CD4-positive, CD25-positive, alpha-beta regulatory T cell (primary cell): ENCODE measurements around the gene DGKZ. TPM values are rescaled to one million over a fixed set of nuclear protein-coding genes. Genes with fewer than 3 reads are reported as not detected.

Source experiments
- ATAC-seq, 2 donors: fragments of 150-1000 bp; cut with Tn5 transposase; one replicate each; pipeline ENCODE4 v1.10.0; 2021; ENCODE audit warnings: low read depth in 2 of 2, moderate number of reproducible peaks in 2 of 2, moderate library complexity in 1 of 2
- DNase-seq, 3 donors: peaks; one replicate each; pipeline versions ENCODE4 v3.0.0 to v3.0.0-alpha.2; 2012 to 2022; ENCODE audit warnings: mixed read lengths in 1 of 3
- H3K27ac ChIP-seq: one replicate; pipeline ENCODE4 v1.7.0; 2013; ENCODE audit warnings: mild to moderate bottlenecking, low read length; ENCODE audit not compliant: insufficient read depth, poor library complexity, severe bottlenecking
- H3K27me3 ChIP-seq: one replicate; pipeline ENCODE4 v1.7.0; 2013; ENCODE audit warnings: low read length; ENCODE audit not compliant: control insufficient read depth, insufficient read depth
- H3K36me3 ChIP-seq: one replicate; pipeline ENCODE4 v1.7.0; 2013; ENCODE audit warnings: mild to moderate bottlenecking, low read length, moderate library complexity; ENCODE audit not compliant: control insufficient read depth, insufficient read depth
- H3K4me1 ChIP-seq: 2 replicates; pipeline ENCODE4 v1.7.0; 2013; ENCODE audit warnings: mild to moderate bottlenecking, low read length; ENCODE audit not compliant: insufficient read depth, control insufficient read depth, poor library complexity, severe bottlenecking
- H3K4me3 ChIP-seq: one replicate; pipeline ENCODE4 v1.7.0; 2013; ENCODE audit warnings: low read depth, mild to moderate bottlenecking, low read length, moderate library complexity
- H3K9me3 ChIP-seq, 2 experiments: 1 replicate in 1 of 2; 2 replicates in 1 of 2; pipeline ENCODE4 v1.7.0; 2013; ENCODE audit warnings: low read length in 2 of 2, mild to moderate bottlenecking in 1 of 2, moderate library complexity in 1 of 2; ENCODE audit not compliant: control insufficient read depth in 2 of 2
- H3K27ac Mint-ChIP-seq, 3 donors: one replicate each; pipeline ENCODE4 v1.8.0; 2020 to 2022; ENCODE audit warnings: mild to moderate bottlenecking in 3 of 3, mixed read lengths in 3 of 3, moderate library complexity in 2 of 3
- H3K27me3 Mint-ChIP-seq: one replicate; pipeline ENCODE4 v1.8.0; 2022; ENCODE audit warnings: mild to moderate bottlenecking, mixed read lengths
- H3K36me3 Mint-ChIP-seq: one replicate; pipeline ENCODE4 v1.8.0; 2020; ENCODE audit warnings: mixed read lengths
- H3K4me1 Mint-ChIP-seq, 4 donors: one replicate each; pipeline ENCODE4 v1.8.0; 2020 to 2022; ENCODE audit warnings: mixed read lengths in 4 of 4, mild to moderate bottlenecking in 1 of 4
- H3K4me3 Mint-ChIP-seq, 4 donors: one replicate each; pipeline ENCODE4 v1.8.0; 2020 to 2022; ENCODE audit warnings: mild to moderate bottlenecking in 4 of 4, mixed read lengths in 4 of 4, moderate library complexity in 3 of 4
- H3K9me3 Mint-ChIP-seq, 7 donors: one replicate each; pipeline ENCODE4 v1.8.0; 2020 to 2022; ENCODE audit warnings: mixed read lengths in 7 of 7, mild to moderate bottlenecking in 3 of 7, moderate library complexity in 2 of 7
- polyA plus RNA-seq, 4 donors: library from polyadenylated mRNA; unstranded; fragments of 300-500 nt; fragmentation: Illumina TruSeq; gene quantifications; one replicate each; pipeline ENCODE4 v1.2.3, GENCODE V29; 2021
- total RNA-seq: library from RNA; stranded (reverse); gene quantifications from one replicate; pipeline ENCODE4 v1.2.3, GENCODE V29; 2022

Gene DGKZ
- total and polyA plus RNA-seq, 5 donors from 2014 or later = 36.6 to 234 (median 46.3) TPM

GRCh38 chr11:46304605-46305179 lies 42.6 kb upstream of the DGKZ start:
- H3K4me3 Mint-ChIP-seq = no peak overlapping the region
- H3K9me3 ChIP-seq = no peaks in the 10 kb centered on the region
- DNase-seq (no peak), ATAC-seq (no peak)
- no peaks in the 10 kb centered on the region for H3K36me3 Mint-ChIP-seq
- H3K36me3 ChIP-seq = no peaks in the 10 kb centered on the region
- H3K4me1 ChIP-seq = peaks cover 4% of the 10 kb centered on the region
- peaks cover 0 to 9% (median 7%) of the 10 kb centered on the region in 4 donors for H3K4me1 Mint-ChIP-seq
- no peak overlapping the region for H3K4me3 ChIP-seq
- no peaks in the 10 kb centered on the region for H3K9me3 Mint-ChIP-seq
- no peak overlapping the region for H3K27ac Mint-ChIP-seq
- no peaks in the 10 kb centered on the region for H3K27me3 ChIP-seq
- H3K27me3 Mint-ChIP-seq = peaks cover 15% of the 10 kb centered on the region
- H3K27ac ChIP-seq = no peak overlapping the region

GRCh38 chr11:46305295-46305694 lies 42.0 kb upstream of the DGKZ start:
- H3K4me1 ChIP-seq = peaks cover 4% of the 10 kb centered on the region
- no peaks in the 10 kb centered on the region for H3K36me3 Mint-ChIP-seq
- H3K36me3 ChIP-seq = no peaks in the 10 kb centered on the region
- ATAC-seq (peak in 1 of 2 donors; percentile 38), DNase-seq (peak in 1 of 3 donors; percentile 46)
- H3K9me3 ChIP-seq = no peaks in the 10 kb centered on the region
- H3K27me3 Mint-ChIP-seq = peaks cover 15% of the 10 kb centered on the region
- no peaks in the 10 kb centered on the region for H3K9me3 Mint-ChIP-seq
- H3K27me3 ChIP-seq = no peaks in the 10 kb centered on the region
- H3K27ac Mint-ChIP-seq = no peak overlapping the region
- H3K27ac ChIP-seq = no peak overlapping the region
- no peak overlapping the region for H3K4me3 ChIP-seq
- H3K4me1 Mint-ChIP-seq = peaks cover 0 to 9% (median 7%) of the 10 kb centered on the region in 4 donors
- H3K4me3 Mint-ChIP-seq = no peak overlapping the region

- Histone ChIP-seq H3K36me3 (no peaks in the 10 kb centered on the region), H3K27me3 (no peaks in the 10 kb centered on the region), H3K4me1 (peaks cover 4% of the 10 kb centered on the region), H3K9me3 (no peaks in the 10 kb centered on the region), H3K27ac (no peak overlapping the region), H3K4me3 (no peak overlapping the region)
- H3K27me3 Mint-ChIP-seq = peaks cover 15% of the 10 kb centered on the region
- H3K9me3 Mint-ChIP-seq = no peaks in the 10 kb centered on the region
- peaks cover 0 to 9% (median 7%) of the 10 kb centered on the region in 4 donors for H3K4me1 Mint-ChIP-seq
- no peak for ATAC-seq
- no peaks in the 10 kb centered on the region for H3K36me3 Mint-ChIP-seq
- H3K27ac Mint-ChIP-seq = no peak overlapping the region
- H3K4me3 Mint-ChIP-seq = no peak overlapping the region
- DNase-seq = no peak
Observed at GRCh38 chr11:46306296-46306853, 40.9 kb upstream of the DGKZ start.

- H3K4me1 Mint-ChIP-seq = peaks cover 0 to 9% (median 6%) of the 10 kb centered on the region in 4 donors
- Histone ChIP-seq H3K9me3 (no peaks in the 10 kb centered on the region), H3K4me3 (no peak overlapping the region), H3K4me1 (peaks cover 4% of the 10 kb centered on the region), H3K27me3 (no peaks in the 10 kb centered on the region), H3K27ac (no peak overlapping the region), H3K36me3 (no peaks in the 10 kb centered on the region)
- H3K36me3 Mint-ChIP-seq = no peaks in the 10 kb centered on the region
- ATAC-seq (no peak), DNase-seq (no peak)
- H3K27me3 Mint-ChIP-seq = peaks cover 12% of the 10 kb centered on the region
- H3K9me3 Mint-ChIP-seq = no peaks in the 10 kb centered on the region
- H3K4me3 Mint-ChIP-seq = no peak overlapping the region
- H3K27ac Mint-ChIP-seq = no peak overlapping the region
Observed at GRCh38 chr11:46307369-46307768, 39.9 kb upstream of the DGKZ start.

DNA sequence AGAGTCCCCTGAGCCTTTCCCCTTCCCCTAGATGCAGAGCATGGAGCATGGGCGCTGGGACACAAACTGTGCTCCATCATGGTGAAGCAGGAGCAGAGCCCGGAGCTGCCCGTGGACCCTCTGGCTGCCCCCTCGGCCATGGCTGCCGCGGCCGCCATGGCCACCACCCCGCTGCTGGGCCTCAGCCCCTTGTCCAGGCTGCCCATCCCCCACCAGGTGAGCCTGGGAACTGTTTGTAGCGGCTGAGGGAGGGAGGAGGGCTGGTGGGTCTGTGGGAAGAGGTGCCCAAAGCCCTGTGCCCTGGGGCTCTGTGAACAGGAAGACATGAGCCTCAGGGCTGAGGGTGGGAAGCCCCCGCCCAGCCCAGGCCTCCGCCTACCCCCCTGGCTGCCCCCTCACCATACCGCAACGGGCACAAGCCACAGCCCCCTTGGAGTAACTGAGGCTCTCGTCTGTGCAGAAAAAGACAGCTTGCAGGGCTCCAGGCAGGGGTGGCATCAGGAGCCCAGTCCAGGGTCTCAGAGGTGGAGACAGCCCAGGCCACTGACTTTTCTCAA lies 39.4 kb upstream of the DGKZ start:
- ATAC-seq (no peak), DNase-seq (no peak)
- H3K4me3 Mint-ChIP-seq = no peak overlapping the region
- H3K27me3 Mint-ChIP-seq = peaks cover 10% of the 10 kb centered on the region
- Histone ChIP-seq H3K4me1 (peaks cover 4% of the 10 kb centered on the region), H3K27ac (no peak overlapping the region), H3K4me3 (no peak overlapping the region), H3K9me3 (no peaks in the 10 kb centered on the region), H3K36me3 (no peaks in the 10 kb centered on the region), H3K27me3 (no peaks in the 10 kb centered on the region)
- H3K4me1 Mint-ChIP-seq = peaks cover 0 to 9% (median 6%) of the 10 kb centered on the region in 4 donors
- H3K27ac Mint-ChIP-seq = no peak overlapping the region
- H3K9me3 Mint-ChIP-seq = no peaks in the 10 kb centered on the region
- no peaks in the 10 kb centered on the region for H3K36me3 Mint-ChIP-seq

- Mint-ChIP-seq H3K9me3 (no peaks in the 10 kb centered on the region), H3K4me3 (no peak overlapping the region), H3K4me1 (peaks cover 0 to 9% (median 6%) of the 10 kb centered on the region in 4 donors), H3K27ac (no peak overlapping the region), H3K36me3 (no peaks in the 10 kb centered on the region), H3K27me3 (peaks cover 14% of the 10 kb centered on the region)
- no peaks in the 10 kb centered on the region for H3K36me3 ChIP-seq
- no peak overlapping the region for H3K27ac ChIP-seq
- no peaks in the 10 kb centered on the region for H3K9me3 ChIP-seq
- ATAC-seq (peak in 1 of 2 donors; percentile 55), DNase-seq (peak; percentile 28 to 68 (median 41))
- no peak overlapping the region for H3K4me3 ChIP-seq
- H3K27me3 ChIP-seq = no peaks in the 10 kb centered on the region
- peaks cover 4% of the 10 kb centered on the region for H3K4me1 ChIP-seq
Observed at GRCh38 chr11:46308631-46309419, 38.4 kb upstream of the DGKZ start.

DNA sequence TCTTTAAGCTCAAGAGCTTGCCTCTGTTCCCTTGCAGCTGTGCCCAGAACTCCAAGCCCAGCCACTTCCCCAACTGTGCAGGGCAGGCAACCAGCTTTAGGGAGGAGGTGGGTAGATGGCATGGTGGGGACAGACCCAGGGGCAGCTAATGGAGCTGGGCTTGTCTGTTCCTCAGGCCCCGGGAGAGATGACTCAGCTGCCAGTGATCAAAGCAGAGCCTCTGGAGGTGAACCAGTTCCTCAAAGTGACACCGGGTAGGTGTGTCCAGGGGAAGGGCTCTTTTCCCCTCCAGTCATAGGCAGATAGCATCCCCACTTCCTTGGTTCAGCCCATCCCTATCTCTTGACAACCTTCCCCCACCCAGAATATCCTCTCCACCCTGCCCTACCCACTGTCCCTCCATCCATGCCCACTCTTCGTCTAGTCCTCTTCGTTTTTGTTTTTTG lies 37.4 kb upstream of the DGKZ start:
- peaks cover 4% of the 10 kb centered on the region for H3K4me1 ChIP-seq
- no peaks in the 10 kb centered on the region for H3K9me3 ChIP-seq
- Mint-ChIP-seq H3K36me3 (no peaks in the 10 kb centered on the region), H3K4me1 (peaks cover 0 to 10% (median 6%) of the 10 kb centered on the region in 4 donors), H3K27me3 (peaks cover 14% of the 10 kb centered on the region), H3K27ac (peak overlapping the region in 1 of 3 donors; percentile 65), H3K4me3 (no peak overlapping the region), H3K9me3 (no peaks in the 10 kb centered on the region)
- no peak for DNase-seq
- no peak overlapping the region for H3K27ac ChIP-seq
- no peak overlapping the region for H3K4me3 ChIP-seq
- no peaks in the 10 kb centered on the region for H3K36me3 ChIP-seq
- no peak for ATAC-seq
- H3K27me3 ChIP-seq = no peaks in the 10 kb centered on the region
